Fibroblast of villous mesenchyme (primary cell): Measurements from ENCODE around the gene RTKN2. TPM values are rescaled to one million over a fixed set of nuclear protein-coding genes. Genes with fewer than 3 reads are reported as not detected.
"Not testable (repeated sequence)": the region's sequence is repeated elsewhere in the genome, so short reads cannot be mapped to it uniquely, and the experiment has no call there.

Source experiments
- DNase-seq: peaks from one replicate; pipeline ENCODE4 v3.0.0-alpha.2; 2010; ENCODE audit warnings: low read depth
- H3K4me3 ChIP-seq: 2 replicates; pipeline ENCODE4 v1.5.1; 2011; ENCODE audit warnings: low read depth, mild to moderate bottlenecking, low read length
- total RNA-seq: library from RNA; depleted of rRNA; stranded (reverse); fragments of >200 nt; gene quantifications from 2 replicates; pipeline ENCODE4 v1.2.3, GENCODE V29; 2012
- TF ChIP-seq, protein P1 (sequence below): IDR thresholded peaks from 2 replicates; pipeline ENCODE4 v1.5.1; 2012; ENCODE audit warnings: low read depth, mild to moderate bottlenecking, low read length; ENCODE audit not compliant: insufficient read depth

Gene RTKN2
- total RNA-seq, 1 donor = 15.1 TPM

DNA sequence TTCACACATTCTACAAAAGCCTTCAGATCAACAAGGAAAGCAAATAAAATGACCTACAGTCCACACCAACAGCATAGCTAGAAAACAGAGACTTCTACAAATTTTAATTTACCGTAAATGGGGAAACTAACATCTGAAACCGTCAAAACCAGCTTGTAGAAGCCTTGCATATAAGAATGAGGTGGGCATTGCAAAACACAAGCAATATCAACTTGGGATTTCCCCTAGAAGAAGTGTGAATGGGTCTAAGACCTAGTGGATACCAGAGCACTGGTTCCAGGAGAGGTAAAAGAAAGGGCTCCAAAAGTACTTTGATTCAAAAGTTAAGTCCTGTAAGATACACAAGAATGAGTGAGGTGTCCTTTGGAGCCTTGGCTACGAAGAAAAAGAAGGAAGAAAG is 18.7 kb downstream of the RTKN2 start:
- TF ChIP-seq, protein P1, sequence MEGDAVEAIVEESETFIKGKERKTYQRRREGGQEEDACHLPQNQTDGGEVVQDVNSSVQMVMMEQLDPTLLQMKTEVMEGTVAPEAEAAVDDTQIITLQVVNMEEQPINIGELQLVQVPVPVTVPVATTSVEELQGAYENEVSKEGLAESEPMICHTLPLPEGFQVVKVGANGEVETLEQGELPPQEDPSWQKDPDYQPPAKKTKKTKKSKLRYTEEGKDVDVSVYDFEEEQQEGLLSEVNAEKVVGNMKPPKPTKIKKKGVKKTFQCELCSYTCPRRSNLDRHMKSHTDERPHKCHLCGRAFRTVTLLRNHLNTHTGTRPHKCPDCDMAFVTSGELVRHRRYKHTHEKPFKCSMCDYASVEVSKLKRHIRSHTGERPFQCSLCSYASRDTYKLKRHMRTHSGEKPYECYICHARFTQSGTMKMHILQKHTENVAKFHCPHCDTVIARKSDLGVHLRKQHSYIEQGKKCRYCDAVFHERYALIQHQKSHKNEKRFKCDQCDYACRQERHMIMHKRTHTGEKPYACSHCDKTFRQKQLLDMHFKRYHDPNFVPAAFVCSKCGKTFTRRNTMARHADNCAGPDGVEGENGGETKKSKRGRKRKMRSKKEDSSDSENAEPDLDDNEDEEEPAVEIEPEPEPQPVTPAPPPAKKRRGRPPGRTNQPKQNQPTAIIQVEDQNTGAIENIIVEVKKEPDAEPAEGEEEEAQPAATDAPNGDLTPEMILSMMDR = no peak
- no peak for DNase-seq

DNA sequence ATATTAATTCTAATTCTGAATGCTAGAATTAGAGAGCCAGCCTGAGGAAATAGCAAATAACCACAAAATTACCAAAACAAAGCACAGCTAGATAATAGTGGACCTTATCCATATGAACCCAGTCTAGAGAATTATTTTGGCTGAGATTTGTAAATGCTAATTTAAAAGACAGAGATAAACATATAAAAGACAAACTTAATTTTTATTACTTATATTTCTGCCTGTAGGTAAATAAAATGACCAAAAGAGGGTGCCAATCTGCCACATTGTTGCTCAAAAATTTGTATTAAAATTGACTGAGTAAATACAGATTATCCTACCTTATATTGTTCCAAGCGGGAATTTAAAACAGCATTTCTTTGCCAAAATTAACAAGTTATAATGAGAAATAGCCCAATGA is 20.2 kb downstream of the RTKN2 start:
- H3K4me3 ChIP-seq = no peak overlapping the region
- DNase-seq = no peak
- TF ChIP-seq, protein P1 = peak; percentile 24

More for the DNA sequence above, 18.7 kb downstream of the RTKN2 start:
- no peak overlapping the region for H3K4me3 ChIP-seq

DNA sequence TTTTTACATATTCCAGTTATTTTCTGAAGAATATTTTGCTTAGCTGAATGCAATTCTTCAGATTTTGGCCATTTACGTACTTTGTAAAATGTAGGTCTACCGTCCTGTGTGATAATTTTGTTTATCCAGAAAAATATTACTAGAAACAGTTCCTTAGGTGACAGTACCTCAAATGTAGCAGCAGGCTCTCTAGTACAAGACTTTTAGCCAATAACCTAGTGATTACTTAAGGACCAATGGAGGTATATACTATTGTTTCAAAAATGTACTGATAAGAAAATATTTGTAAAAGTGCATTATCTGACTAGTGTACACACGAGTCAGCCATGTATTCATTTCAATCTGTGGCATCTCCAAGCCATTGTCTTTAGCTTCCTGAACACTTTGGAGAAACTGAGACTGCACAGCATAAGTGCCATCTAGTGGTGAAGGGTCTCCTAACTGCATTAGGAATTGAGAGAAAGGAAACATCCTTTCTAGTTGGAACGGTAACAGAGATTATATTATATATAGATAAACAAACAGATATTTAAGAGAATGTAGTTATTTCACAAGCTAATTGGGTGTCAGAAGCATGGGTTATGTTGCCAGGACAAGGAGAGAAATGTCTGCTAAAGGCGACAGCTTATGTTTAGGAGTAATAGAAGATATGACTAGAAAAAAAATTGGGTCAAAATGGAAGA is 23.7 kb downstream of the RTKN2 start:
- peak overlapping the region; percentile 62 for H3K4me3 ChIP-seq
- peak; percentile 82 for DNase-seq
- TF ChIP-seq, protein P1 = peak; percentile 90

DNA sequence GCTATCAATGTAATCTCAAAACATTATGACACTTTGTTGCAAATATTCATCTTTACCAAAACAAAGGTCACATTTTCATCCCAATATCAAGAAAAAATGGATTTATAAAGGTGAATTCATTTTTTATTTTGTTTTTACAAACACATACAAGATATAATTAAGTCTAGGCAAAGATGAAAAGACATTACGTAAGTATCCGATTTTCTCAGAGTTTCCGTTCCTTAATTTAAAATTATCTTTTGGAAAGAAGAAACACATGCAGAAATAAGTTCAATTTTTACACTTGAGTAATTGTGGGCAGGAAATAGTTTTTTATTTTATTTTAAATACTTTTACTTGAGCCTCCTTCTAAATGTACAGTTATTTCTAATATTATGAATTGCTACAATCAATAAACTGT is 24.6 kb downstream of the RTKN2 start:
- DNase-seq = no peak
- peak overlapping the region; percentile 62 for H3K4me3 ChIP-seq
- TF ChIP-seq, protein P1 = no peak

DNA sequence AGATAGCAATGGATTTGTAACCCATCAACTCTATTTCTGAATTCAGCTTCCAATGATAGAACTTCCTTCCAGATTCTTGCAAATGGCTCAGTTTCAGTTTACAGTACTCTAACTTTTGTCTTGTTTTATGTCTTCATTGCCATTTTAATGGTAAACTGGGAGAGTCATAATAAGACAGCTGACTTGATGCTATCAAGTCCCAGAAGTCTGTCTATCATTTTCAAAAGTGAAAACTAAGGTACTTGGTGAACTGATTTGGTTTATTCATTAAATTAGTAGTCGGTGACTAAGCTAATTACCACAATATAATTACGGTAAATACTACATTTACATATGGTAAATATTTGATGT is 25.0 kb downstream of the RTKN2 start:
- DNase-seq = no peak
- TF ChIP-seq, protein P1 = no peak
- H3K4me3 ChIP-seq = peak overlapping the region; percentile 62

DNA sequence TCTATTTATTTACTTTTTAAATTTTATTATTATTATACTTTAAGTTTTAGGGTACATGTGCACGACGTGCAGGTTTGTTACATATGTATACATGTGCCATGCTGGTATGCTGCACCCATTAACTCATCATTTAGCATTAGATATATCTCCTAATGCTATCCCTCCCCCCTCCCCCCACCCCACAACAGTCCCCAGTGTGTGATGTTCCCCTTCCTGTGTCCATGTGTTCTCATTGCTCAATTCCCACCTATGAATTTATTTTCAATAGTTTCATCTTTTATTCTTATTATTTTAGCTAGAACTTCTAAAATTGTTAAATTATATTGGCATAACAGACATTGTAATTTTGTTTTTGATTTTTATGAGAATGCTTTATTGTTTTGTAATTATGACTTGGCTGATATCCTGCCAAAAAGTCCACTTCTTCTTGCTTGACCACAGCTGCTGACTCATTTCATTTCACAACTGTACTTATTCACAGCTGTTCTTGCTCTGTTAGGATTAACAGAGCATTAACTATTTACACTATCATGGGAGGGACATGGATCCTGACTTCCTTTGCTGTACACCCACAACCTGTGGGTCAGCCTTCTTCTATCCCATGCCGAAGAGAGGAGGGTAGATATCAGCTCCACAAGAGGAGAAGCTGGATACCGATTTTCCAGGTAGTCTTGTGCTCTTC is 25.5 kb downstream of the RTKN2 start:
- H3K4me3 ChIP-seq = peak overlapping the region; percentile 62
- peak; percentile 98 for DNase-seq

DNA sequence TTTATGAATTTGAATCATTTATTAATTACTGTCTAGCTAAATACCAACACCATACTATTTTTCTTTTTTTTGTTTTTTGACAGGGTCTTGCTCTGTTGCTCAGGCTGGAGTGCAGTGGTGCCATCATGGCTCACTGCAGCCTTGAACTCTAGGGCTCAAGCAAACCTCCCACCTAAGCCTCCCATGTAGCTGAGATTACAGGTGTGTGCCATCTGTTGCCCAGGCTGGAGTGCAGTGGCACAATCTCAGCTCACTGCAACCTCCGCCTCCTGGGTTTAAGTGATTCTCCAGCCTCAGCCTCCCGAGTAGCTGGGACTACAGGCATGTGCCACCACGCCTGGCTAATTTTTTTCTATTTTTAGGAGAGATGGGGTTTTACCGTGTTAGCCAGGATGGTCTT is 27.1 kb downstream of the RTKN2 start:
- not testable (repeated sequence) for H3K4me3 ChIP-seq, DNase-seq

DNA sequence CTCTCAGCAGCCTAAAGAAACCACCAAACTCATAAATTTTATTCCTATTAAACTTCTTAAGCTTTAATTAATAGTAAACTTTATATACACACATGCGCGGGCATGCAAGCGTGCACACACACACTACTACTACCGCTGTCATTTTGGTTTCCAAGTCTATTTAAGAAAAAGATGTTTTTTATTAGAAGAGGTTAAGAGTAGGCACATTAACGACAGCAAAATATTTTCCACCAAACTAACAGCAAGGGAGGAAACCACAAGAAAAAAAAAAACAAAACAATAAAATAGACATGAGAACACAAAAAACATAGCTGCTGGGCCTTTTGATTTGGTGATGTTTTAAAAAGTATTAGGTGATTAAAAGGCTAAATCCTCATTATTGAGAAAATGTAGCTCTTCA is 28.6 kb downstream of the RTKN2 start:
- H3K4me3 ChIP-seq = no peak overlapping the region
- DNase-seq = peak; percentile 74
- TF ChIP-seq, protein P1 = no peak
